ENCODE data around the gene PLEKHH3.

PLEKHH3 gene

GRCh38 chr17:42676424-42677011 is at the start of gene PLEKHH3:
PLEKHH3 (minus strand) TSS chr17:42676994; CDS start chr17:42676563, 431 bp downstream.
- no peak for DNase-seq (ENCODE audit: low read depth)

- no peak for DNase-seq (ENCODE audit: low read depth)
Observed at GRCh38 chr17:42725143-42725542, 48.3 kb upstream of the PLEKHH3 start.

GRCh38 chr17:42723636-42724035 is 46.8 kb upstream of the PLEKHH3 start:
- DNase-seq (ENCODE audit: low read depth): no peak

- DNase-seq (ENCODE audit: low read depth): no peak
Observed at GRCh38 chr17:42720996-42721583, 44.3 kb upstream of the PLEKHH3 start.

- no peak for DNase-seq (ENCODE audit: low read depth)
Observed at GRCh38 chr17:42709561-42709960, 32.8 kb upstream of the PLEKHH3 start.

GRCh38 chr17:42708588-42708987 is 31.8 kb upstream of the PLEKHH3 start:
- no peak for DNase-seq (ENCODE audit: low read depth)

GRCh38 chr17:42706732-42707131 is 29.9 kb upstream of the PLEKHH3 start:
- no peak for DNase-seq (ENCODE audit: low read depth)

GRCh38 chr17:42704837-42705494 is 28.2 kb upstream of the PLEKHH3 start:
- DNase-seq (ENCODE audit: low read depth): no peak

GRCh38 chr17:42704490-42704836 is 27.7 kb upstream of the PLEKHH3 start:
- DNase-seq (ENCODE audit: low read depth): no peak

GRCh38 chr17:42702446-42702845 is 25.7 kb upstream of the PLEKHH3 start:
- no peak for DNase-seq (ENCODE audit: low read depth)

- no peak for DNase-seq (ENCODE audit: low read depth)
Observed at GRCh38 chr17:42700586-42701289, 23.9 kb upstream of the PLEKHH3 start.

- no peak for DNase-seq (ENCODE audit: low read depth)
Observed at GRCh38 chr17:42699415-42699740, 22.6 kb upstream of the PLEKHH3 start.

- DNase-seq (ENCODE audit: low read depth): no peak
Observed at GRCh38 chr17:42698736-42699414, 22.1 kb upstream of the PLEKHH3 start.

- no peak for DNase-seq (ENCODE audit: low read depth)
Observed at GRCh38 chr17:42697108-42697811, 20.5 kb upstream of the PLEKHH3 start.

- no peak for DNase-seq (ENCODE audit: low read depth)
Observed at GRCh38 chr17:42695500-42695899, 18.7 kb upstream of the PLEKHH3 start.

GRCh38 chr17:42694524-42694923 is 17.7 kb upstream of the PLEKHH3 start:
- no peak for DNase-seq (ENCODE audit: low read depth)

GRCh38 chr17:42692489-42692888 is 15.7 kb upstream of the PLEKHH3 start:
- DNase-seq (ENCODE audit: low read depth): no peak

- no peak for DNase-seq (ENCODE audit: low read depth)
Observed at GRCh38 chr17:42691021-42691545, 14.3 kb upstream of the PLEKHH3 start.

GRCh38 chr17:42690596-42690995 is 13.8 kb upstream of the PLEKHH3 start:
- DNase-seq (ENCODE audit: low read depth): no peak

- DNase-seq (ENCODE audit: low read depth): no peak
Observed at GRCh38 chr17:42687707-42688320, 11.0 kb upstream of the PLEKHH3 start.

GRCh38 chr17:42686520-42687128 is 9.8 kb upstream of the PLEKHH3 start:
- no peak for DNase-seq (ENCODE audit: low read depth)

All from stimulated activated CD8-positive, alpha-beta memory T cell treated with anti-CD3 and anti-CD28 coated beads, Interleukin-4, amount 100 ng/mL, for 24 hours (primary cell).